Suprapubic skin (tissue), 4 donors: ENCODE results near the gene FDCSP.

Source experiments
- POLR2A ChIP-seq, 2 donors: fragments of 450-650 bp; IDR thresholded peaks; one replicate each; pipeline ENCODE4 v1.6.1; 2017; ENCODE audit warnings: antibody characterized with exemption in 2 of 2, mild to moderate bottlenecking in 2 of 2, moderate library complexity in 2 of 2
- POLR2AphosphoS5 ChIP-seq, 3 donors: sonication (generic); formaldehyde crosslinking; IDR thresholded peaks; one replicate each; pipeline ENCODE4 v1.6.1; 2017; ENCODE audit warnings: antibody characterized with exemption in 3 of 3
- TF ChIP-seq, protein P1 (sequence below), 2 donors: fragments of 200-600 bp in 1 of 2; fragments of 450-650 bp in 1 of 2; sonication (generic) in 1 of 2; IDR thresholded peaks; one replicate each; pipeline ENCODE4 v1.5.1; 2016 to 2019; ENCODE audit warnings: antibody characterized with exemption in 2 of 2, mild to moderate bottlenecking in 1 of 2, moderate library complexity in 1 of 2

DNA sequence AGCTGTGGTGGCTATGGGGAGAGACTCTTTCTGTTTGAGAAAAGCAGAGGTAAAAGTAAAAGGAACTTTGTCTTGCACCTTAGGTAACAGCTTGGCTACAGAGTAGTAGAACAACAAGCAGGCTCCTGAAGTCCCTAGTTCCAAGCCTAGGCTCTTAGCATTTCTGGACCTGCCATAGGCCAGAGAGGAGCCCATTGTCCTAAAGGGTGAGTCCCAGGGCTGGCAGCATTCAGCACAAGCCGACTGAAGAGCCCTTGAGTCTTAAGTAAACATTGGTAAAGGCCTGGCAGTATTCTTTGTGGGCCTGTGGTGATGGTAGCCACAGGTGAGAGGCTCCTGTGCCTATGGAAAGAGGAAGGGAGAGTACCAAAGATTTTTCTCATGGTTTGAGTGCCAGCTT is 54.6 kb downstream of the FDCSP start:
- TF ChIP-seq POLR2A (IDR thresholded peaks at IDR 0.05), result no peak
- TF ChIP-seq, protein P1, sequence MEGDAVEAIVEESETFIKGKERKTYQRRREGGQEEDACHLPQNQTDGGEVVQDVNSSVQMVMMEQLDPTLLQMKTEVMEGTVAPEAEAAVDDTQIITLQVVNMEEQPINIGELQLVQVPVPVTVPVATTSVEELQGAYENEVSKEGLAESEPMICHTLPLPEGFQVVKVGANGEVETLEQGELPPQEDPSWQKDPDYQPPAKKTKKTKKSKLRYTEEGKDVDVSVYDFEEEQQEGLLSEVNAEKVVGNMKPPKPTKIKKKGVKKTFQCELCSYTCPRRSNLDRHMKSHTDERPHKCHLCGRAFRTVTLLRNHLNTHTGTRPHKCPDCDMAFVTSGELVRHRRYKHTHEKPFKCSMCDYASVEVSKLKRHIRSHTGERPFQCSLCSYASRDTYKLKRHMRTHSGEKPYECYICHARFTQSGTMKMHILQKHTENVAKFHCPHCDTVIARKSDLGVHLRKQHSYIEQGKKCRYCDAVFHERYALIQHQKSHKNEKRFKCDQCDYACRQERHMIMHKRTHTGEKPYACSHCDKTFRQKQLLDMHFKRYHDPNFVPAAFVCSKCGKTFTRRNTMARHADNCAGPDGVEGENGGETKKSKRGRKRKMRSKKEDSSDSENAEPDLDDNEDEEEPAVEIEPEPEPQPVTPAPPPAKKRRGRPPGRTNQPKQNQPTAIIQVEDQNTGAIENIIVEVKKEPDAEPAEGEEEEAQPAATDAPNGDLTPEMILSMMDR (IDR thresholded peaks at IDR 0.05), result no peak
- no peak for TF ChIP-seq POLR2AphosphoS5 (IDR thresholded peaks at IDR 0.05)
